ES-I3 (cell line): ENCODE measurements around the gene KCNQ1.

Source experiments
- H3K36me3 ChIP-seq: 2 replicates; pipeline ENCODE4 v1.6.1; 2013; ENCODE audit warnings: mild to moderate bottlenecking, low read length, control low read depth, moderate library complexity; ENCODE audit not compliant: insufficient read depth
- H3K4me1 ChIP-seq: 2 replicates; pipeline ENCODE4 v1.6.1; 2013; ENCODE audit warnings: mild to moderate bottlenecking, control low read depth, low read length; ENCODE audit not compliant: insufficient read depth
- H3K9ac ChIP-seq: 2 replicates; pipeline ENCODE4 v1.6.1; 2013; ENCODE audit warnings: low read depth, mild to moderate bottlenecking, low read length, moderate library complexity
- H3K9me3 ChIP-seq: 2 replicates; pipeline ENCODE4 v1.6.1; 2013; ENCODE audit warnings: mild to moderate bottlenecking, low read length, moderate library complexity; ENCODE audit not compliant: control insufficient read depth, insufficient read depth

Gene KCNQ1

DNA sequence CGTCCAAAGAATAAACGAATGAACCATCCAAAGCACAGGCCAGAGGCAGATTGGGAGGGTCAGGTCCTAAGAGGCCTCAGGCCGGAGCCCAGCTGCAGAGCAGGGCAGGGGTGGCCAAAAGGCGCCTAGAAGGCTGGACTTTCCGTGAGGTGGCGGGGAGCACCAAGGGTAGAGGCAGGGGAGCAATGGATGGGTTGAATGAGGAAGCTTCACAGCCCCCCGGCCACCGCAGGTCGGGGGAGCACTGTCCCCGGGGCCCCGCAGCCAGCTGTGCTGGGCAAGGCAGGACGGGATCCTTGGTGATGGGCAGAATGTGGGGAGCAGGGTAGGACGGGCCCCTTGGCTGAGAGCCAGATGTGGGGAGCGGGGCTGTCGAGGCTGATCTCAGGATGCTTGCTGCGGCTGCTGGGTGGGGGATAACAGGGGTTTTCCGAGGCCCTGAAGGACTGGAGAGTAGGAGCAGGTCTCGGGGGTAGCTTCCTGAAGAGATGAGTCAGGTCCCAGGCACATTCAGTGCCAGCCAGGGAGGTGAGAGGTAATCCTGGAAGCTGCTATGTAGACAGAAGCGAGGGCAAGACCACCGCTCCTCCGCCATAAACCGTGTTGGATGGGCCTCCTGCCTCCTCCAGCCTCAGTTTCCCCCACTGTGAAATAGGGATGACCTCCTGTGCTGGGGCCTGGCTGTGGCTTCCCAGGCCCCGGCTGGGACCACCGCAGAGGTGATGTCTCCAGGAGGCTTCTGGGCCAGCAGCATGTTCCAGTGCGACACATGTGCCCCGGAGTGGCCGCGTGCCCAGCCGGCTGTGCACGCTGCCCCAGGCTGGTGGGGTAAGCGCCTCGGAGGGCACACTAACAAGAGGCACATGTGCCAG, 289.6 kb downstream of the KCNQ1 start:
- H3K4me1 ChIP-seq = no peaks in the 10 kb centered on the region; the same call in 1 of the 2 replicates
- no peaks in the 10 kb centered on the region for H3K9me3 ChIP-seq
- no peak overlapping the region for H3K9ac ChIP-seq
- no peaks in the 10 kb centered on the region for H3K36me3 ChIP-seq

GRCh38 chr11:2735053-2735589, 290.3 kb downstream of the KCNQ1 start:
- Histone ChIP-seq H3K36me3 (no peaks in the 10 kb centered on the region), H3K9me3 (no peaks in the 10 kb centered on the region), H3K4me1 (no peaks in the 10 kb centered on the region; the same call in 1 of the 2 replicates), H3K9ac (no peak overlapping the region)

DNA sequence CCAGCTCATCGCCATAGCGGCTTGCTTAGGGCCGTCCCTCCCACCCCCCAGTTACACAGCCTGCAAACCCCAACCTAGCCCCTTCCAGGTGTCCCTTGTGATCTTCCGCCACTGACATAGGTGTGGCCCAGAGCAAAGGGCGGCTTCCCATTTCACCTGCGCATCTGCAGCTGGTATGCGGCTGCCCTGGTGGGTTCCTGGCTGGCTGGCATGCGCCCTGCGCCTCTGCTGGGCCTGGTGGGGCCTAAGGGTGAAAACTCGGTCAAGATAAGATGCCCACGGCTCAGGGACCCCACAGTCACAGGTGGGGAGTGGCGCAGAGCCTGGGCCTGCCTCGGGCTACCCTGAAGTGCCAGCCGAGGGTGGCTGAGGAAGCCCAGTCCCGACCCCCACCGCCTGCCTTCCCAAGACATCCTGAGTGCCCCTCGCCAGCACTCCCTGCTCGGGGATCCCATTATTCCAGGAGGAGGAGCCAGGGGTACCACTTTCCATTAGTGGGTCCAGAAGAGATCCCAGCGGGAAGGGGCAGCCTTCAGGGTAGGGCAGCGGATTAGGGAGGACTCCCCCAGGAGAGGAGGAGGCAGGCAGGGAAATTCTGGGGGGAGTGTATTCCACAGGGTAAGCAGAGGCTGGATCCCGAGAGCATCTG, 291.9 kb downstream of the KCNQ1 start:
- H3K9ac ChIP-seq = no peak overlapping the region
- no peaks in the 10 kb centered on the region for H3K9me3 ChIP-seq
- no peaks in the 10 kb centered on the region for H3K36me3 ChIP-seq
- no peaks in the 10 kb centered on the region; the same call in 1 of the 2 replicates for H3K4me1 ChIP-seq

GRCh38 chr11:2737226-2737590, 292.4 kb downstream of the KCNQ1 start:
- no peaks in the 10 kb centered on the region for H3K9me3 ChIP-seq
- H3K9ac ChIP-seq = no peak overlapping the region
- no peaks in the 10 kb centered on the region; the same call in 1 of the 2 replicates for H3K4me1 ChIP-seq
- H3K36me3 ChIP-seq = no peaks in the 10 kb centered on the region

GRCh38 chr11:2737866-2738265, 293.1 kb downstream of the KCNQ1 start:
- H3K9ac ChIP-seq = no peak overlapping the region
- no peaks in the 10 kb centered on the region; the same call in 1 of the 2 replicates for H3K4me1 ChIP-seq

DNA sequence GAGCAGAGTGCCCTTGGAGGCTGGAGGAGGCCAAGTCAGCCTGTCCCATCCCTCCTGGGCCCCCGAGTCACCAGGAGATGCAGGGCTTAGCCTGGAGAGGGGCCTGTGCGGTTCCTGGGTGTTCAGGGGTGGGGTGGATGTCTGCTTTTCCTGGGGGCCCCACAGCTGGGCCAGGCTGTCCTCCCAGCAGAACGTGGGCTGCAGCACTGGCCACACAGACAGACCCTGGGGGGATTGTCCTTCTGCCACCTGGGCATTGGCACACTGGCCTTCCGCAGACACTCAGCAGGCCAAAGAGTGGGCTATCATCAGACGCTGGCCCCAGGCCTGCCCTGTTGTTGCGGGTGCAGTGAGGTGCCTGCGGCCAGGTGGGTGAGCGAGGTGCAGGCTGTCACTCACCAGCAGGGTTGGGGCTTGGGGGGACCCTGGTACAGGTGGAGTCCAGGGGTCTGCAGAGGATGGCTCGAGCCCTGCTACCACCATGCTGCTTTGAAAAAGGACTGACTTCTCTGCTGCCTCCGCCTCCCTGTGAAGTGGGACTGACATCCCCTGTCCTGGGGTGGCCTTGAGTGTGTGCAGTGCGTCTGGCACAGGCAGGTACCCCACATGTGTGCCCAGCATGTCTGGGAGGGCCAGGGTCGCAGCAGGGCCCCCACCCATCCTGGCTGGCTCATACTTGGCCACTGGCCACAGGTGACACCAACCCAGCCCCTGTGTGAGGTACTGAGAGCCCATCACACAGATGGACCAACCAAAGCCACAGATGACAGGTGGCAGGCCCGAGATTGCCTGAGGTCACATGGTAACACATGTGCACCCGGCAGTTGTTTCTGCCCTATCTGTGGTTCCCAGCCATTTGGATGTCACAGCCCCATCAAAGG, 294.0 kb downstream of the KCNQ1 start:
- H3K9me3 ChIP-seq = no peaks in the 10 kb centered on the region
- no peak overlapping the region for H3K9ac ChIP-seq
- H3K36me3 ChIP-seq = no peaks in the 10 kb centered on the region
- H3K4me1 ChIP-seq = no peaks in the 10 kb centered on the region; the same call in 1 of the 2 replicates

More at GRCh38 chr11:2737866-2738265, 293.1 kb downstream of the KCNQ1 start:
- no peaks in the 10 kb centered on the region for H3K36me3 ChIP-seq
- no peaks in the 10 kb centered on the region for H3K9me3 ChIP-seq

DNA sequence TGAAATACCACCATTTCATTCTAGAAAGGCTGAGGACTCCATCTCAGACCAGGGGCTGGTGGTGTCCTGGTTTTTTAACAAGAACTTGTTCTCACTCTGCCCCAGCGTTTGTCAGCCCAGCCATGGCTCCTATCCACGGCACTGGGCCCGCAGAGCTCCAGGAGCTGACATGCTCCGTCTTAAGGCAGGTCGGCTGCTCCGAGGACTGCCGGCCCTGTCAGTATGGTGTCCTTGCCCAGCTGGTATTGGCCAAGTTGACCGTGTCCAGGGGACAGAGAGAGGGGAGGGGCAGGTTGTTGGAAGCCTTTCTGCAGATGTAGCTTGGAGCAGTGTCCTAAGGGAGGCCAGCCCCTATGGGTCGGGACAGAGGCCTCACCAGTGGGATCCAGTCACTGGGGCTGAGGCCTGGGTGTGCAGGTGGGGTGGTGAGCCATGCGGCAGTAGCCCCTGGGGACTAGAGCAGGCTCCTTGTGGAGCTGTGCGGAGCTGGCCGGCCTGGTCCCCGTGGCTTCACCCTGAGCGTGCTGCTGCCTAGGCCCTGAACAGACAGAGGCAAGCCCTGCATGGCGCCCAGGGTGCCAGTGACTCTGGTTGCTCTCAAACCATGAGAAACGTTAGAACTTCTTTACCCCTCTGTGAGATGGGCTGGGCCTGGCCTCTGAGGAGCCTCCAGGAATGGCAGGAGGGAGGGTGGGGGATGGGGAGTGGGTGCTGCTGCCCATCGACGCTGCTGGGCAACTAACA, 294.9 kb downstream of the KCNQ1 start:
- H3K4me1 ChIP-seq = no peaks in the 10 kb centered on the region; the same call in 1 of the 2 replicates
- H3K9me3 ChIP-seq = no peaks in the 10 kb centered on the region
- no peaks in the 10 kb centered on the region for H3K36me3 ChIP-seq
- H3K9ac ChIP-seq = no peak overlapping the region

GRCh38 chr11:2740275-2740940, 295.6 kb downstream of the KCNQ1 start:
- H3K36me3 ChIP-seq = no peaks in the 10 kb centered on the region
- no peaks in the 10 kb centered on the region for H3K9me3 ChIP-seq
- H3K9ac ChIP-seq = no peak overlapping the region
- no peaks in the 10 kb centered on the region; the same call in 1 of the 2 replicates for H3K4me1 ChIP-seq

- Histone ChIP-seq H3K9ac (no peak overlapping the region), H3K4me1 (no peaks in the 10 kb centered on the region; the same call in 1 of the 2 replicates), H3K9me3 (no peaks in the 10 kb centered on the region), H3K36me3 (no peaks in the 10 kb centered on the region)
These were observed 296.2 kb downstream of the KCNQ1 start for GRCh38 chr11:2741006-2741376.

DNA sequence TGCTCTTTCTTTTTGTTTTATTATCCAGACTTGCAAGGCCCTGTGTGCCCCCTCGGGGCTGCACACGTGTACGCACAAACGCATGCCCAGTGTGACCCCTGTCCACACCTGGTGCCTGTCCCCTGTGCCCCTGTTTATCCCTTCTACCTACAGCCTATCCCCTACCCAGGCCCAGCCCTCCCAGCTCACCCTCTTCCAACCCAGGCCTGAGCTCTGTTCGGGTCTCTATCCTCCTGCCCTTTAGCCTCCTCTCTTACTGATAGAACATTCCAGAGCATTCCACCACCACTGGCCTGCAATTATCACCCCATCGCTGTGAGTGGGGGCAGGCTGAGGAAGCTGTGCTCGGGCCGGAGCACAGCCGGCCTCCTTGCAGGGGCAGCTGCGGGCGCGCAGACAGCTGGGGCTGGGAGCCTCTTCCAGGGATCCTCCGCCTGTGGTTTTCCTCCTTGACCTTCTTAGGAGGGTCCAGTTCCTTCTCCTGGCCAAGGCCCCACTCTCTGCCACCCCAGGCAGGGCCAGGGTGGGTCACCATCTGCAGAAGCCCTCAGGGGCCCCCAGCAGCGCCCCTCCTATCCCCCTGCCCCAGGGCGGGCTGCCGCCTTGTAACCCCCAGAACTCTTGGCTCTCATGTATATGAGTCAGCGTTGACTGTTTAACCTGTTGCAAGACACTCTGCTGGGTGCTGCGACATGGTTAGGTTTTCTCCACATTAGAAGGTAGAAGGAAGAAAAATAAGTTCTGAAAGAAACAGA, 296.7 kb downstream of the KCNQ1 start:
- no peaks in the 10 kb centered on the region for H3K9me3 ChIP-seq
- no peak overlapping the region for H3K9ac ChIP-seq
- no peaks in the 10 kb centered on the region; the same call in 1 of the 2 replicates for H3K4me1 ChIP-seq
- H3K36me3 ChIP-seq = no peaks in the 10 kb centered on the region

DNA sequence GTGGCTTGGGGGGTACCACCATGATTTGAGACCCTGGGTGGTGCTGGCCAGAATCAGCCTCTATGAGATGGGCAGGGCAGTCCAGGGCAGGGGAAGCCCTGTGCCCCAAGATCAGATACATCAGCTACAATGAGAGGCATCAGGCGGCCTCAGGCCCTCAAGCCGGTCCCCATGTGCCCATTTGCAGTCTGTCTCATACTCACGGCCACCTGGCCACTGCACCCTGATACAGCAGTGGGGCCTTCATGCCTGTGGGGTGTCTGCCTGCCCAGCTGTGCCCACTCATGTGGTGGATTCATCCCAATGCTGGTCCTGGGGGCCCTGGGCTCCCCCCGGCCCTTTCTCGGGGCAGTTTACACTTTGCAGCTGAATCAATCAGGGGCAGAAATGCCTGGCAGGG, 297.4 kb downstream of the KCNQ1 start:
- Histone ChIP-seq H3K36me3 (no peaks in the 10 kb centered on the region), H3K9ac (no peak overlapping the region), H3K4me1 (no peaks in the 10 kb centered on the region; the same call in 1 of the 2 replicates), H3K9me3 (no peaks in the 10 kb centered on the region)

DNA sequence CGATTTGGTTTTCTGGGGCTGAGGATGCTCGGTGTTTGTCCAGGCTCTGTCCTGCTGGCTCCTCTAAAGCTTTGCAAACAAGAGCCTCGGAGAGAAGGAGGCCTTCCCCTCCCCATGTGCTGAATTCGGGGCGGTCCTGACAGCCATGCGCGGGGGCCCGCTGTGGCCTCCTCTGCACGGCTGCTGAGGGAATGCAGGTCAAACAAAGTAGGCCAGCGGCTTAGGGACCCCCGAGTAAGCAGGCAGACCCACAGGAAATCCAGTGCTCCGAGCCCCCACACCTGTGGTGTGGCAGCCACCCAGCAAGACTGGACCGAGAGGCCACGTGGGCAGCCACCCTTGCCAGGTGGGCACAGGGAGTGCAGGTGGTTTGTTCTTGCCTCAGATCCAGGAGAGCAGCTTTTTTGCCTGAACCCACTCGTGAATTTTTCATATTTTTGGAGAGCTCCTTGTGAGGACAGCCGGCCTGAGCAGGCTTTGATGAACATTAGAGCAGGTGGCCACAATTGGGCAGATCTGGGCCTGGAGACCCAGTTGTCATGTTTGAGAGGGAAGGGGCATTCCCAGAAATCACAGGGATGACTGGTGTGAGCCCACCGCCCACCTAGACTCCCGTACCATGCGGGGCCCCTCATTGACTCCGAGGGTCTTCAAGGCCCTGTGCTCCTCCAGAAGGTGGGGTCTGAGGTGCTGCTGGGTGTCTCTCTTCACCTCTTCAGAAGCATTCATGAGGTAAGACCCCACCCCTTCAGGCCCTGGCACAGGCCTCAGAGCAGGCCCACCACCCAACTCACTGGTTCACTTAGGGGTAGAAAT, 298.0 kb downstream of the KCNQ1 start:
- no peaks in the 10 kb centered on the region for H3K36me3 ChIP-seq
- no peaks in the 10 kb centered on the region; the same call in 1 of the 2 replicates for H3K4me1 ChIP-seq
- H3K9me3 ChIP-seq = no peaks in the 10 kb centered on the region
- H3K9ac ChIP-seq = no peak overlapping the region
